Effector CD4-positive, alpha-beta T cell (primary cell): ENCODE results near the gene ACSF3.

ENCODE experiments used
- DNase-seq: peaks from one replicate; pipeline ENCODE4 v3.0.0-alpha.2; 2020

ACSF3 gene

GRCh38 chr16:89146211-89147005 is 52.8 kb downstream of the ACSF3 start:
- DNase-seq: no peak

- no peak for DNase-seq
Observed at GRCh38 chr16:89147085-89147817, 53.6 kb downstream of the ACSF3 start.

- DNase-seq: no peak
Observed at GRCh38 chr16:89149386-89149785, 55.7 kb downstream of the ACSF3 start.

- no peak for DNase-seq
Observed at GRCh38 chr16:89150090-89150835, 56.6 kb downstream of the ACSF3 start.

- DNase-seq: no peak
Observed at GRCh38 chr16:89150981-89151380, 57.3 kb downstream of the ACSF3 start.

GRCh38 chr16:89152831-89153700 is 59.4 kb downstream of the ACSF3 start:
- DNase-seq: no peak

- DNase-seq: no peak
Observed at GRCh38 chr16:89153848-89154271, 60.2 kb downstream of the ACSF3 start.

GRCh38 chr16:89154390-89155183 is 60.9 kb downstream of the ACSF3 start:
- no peak for DNase-seq

GRCh38 chr16:89155184-89155679 is 61.6 kb downstream of the ACSF3 start:
- DNase-seq: no peak

GRCh38 chr16:89155851-89156739 is 62.4 kb downstream of the ACSF3 start:
- DNase-seq: no peak

GRCh38 chr16:89156740-89157645 is 63.3 kb downstream of the ACSF3 start:
- no peak for DNase-seq

- no peak for DNase-seq
Observed at GRCh38 chr16:89157778-89158177, 64.1 kb downstream of the ACSF3 start.

GRCh38 chr16:89159066-89159849 is 65.6 kb downstream of the ACSF3 start:
- DNase-seq: no peak

GRCh38 chr16:89159850-89160354 is 66.2 kb downstream of the ACSF3 start:
- DNase-seq: no peak

- no peak for DNase-seq
Observed at GRCh38 chr16:89160977-89161701, 67.5 kb downstream of the ACSF3 start.

GRCh38 chr16:89161763-89162713 is 68.4 kb downstream of the ACSF3 start:
- no peak for DNase-seq
